GM12875 (cell line): ENCODE results near the gene ZBTB39.
"Not testable (repeated sequence)": the region's sequence is repeated elsewhere in the genome, so short reads cannot be mapped to it uniquely, and the experiment has no call there.

Experiments
- H3K4me3 ChIP-seq: one replicate; pipeline ENCODE4 v1.5.1; 2011; ENCODE audit warnings: low read depth, low read length, control low read depth
- CTCF ChIP-seq: IDR thresholded peaks from 2 replicates; pipeline ENCODE4 v1.5.1; 2011; ENCODE audit warnings: low read depth, mild to moderate bottlenecking, control low read depth, inconsistent platforms, low read length, moderate library complexity, borderline replicate concordance; ENCODE audit not compliant: insufficient read depth

ZBTB39 gene

DNA sequence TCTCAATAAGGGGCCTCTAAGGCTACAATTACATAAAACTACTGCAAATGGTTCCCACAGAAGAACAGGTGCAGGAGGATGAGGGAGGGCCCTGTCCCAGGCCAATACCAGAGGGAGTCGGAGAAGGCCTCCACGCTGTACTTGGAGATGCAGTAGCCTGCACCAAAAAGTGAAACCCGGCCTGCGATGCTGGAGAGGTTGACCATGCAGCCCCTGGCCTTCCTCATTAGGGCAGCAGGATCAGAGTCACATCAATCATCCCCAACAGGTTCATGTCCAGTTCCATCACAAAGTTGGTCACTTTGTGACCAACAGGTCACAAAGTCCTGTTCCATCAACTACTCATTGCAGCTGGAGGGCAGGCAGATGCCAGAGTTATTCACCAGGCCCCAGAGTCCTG, 23.0 kb downstream of the ZBTB39 start:
- H3K4me3 ChIP-seq = no peak overlapping the region
- TF ChIP-seq CTCF = no peak

DNA sequence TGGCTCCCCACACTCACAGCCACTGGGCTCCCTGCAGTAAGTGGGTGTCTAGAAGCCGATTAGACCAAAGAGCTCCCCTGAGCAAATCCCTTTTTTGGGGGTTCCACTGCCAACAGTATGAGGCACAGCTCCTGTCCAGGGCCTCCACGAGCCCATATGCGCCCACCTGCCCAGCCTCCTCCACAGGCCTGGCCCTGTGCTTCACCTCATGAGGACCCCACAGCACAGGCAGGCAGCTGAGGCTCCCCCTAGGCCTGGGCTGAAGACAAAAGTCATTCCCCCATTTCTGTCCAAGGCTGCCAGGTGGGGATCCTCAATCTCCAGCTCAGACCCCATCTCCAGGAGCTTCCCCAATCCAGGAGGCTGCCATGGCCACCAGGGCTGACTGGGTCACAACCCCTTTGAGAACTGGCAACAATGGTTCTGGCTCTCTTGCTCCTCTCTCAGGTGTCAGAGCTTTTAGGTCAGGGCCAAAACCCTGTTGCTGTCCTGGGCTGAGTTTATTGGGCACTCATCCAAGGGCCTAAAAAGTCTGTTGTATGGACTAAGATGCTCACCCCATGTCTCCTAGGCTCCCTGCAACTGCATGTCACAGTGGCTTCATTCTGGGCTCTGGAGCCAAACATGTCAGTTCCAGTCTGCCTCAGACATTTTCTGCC, 23.6 kb downstream of the ZBTB39 start:
- H3K4me3 ChIP-seq = not testable (repeated sequence)

GRCh38 chr12:56980941-56981530, 25.3 kb downstream of the ZBTB39 start:
- TF ChIP-seq CTCF = no peak
- no peak overlapping the region for H3K4me3 ChIP-seq

DNA sequence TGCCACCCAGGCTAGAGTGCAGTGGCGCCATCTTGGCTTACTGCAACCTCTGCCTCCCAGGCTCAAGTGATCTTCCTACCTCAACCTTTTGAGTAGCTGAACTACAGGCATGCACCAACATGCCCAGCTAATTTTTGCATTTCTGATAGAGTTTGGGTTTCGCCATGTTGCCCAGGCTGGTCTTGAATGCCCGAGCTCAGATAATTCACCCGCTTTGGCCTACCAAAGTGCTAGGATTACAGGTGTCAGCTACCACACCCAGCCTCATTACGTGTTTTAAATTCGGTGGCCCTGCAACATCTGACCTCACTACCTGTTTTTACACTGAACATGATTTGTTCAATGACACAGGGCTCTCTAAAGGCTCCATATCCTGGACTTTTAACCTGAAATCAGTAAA, 26.1 kb downstream of the ZBTB39 start:
- TF ChIP-seq CTCF = no peak
- no peak overlapping the region for H3K4me3 ChIP-seq

GRCh38 chr12:56979628-56980027, 26.7 kb downstream of the ZBTB39 start:
- TF ChIP-seq CTCF = no peak
- H3K4me3 ChIP-seq = no peak overlapping the region

- no peak for TF ChIP-seq CTCF
- no peak overlapping the region for H3K4me3 ChIP-seq
Observed at GRCh38 chr12:56978397-56979138, 27.8 kb downstream of the ZBTB39 start.

- not testable (repeated sequence) for H3K4me3 ChIP-seq
Observed at GRCh38 chr12:56977361-56977760, 29.0 kb downstream of the ZBTB39 start.

DNA sequence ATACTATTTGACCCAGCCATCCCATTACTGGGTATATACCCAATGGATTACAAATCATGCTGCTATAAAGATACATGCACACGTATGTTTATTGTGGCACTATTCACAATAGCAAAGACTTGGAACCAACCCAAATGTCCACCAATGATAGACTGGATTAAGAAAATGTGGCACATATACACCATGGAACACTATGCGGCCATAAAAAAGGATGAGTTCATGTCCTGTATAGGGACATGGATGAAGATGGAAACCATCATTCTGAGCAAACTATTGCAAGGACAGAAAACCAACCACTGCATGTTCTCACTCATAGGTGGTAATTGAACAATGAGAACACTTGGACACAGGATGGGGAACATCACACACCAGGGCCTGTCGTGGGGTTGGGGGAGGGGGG, 32.1 kb downstream of the ZBTB39 start:
- H3K4me3 ChIP-seq = not testable (repeated sequence)

DNA sequence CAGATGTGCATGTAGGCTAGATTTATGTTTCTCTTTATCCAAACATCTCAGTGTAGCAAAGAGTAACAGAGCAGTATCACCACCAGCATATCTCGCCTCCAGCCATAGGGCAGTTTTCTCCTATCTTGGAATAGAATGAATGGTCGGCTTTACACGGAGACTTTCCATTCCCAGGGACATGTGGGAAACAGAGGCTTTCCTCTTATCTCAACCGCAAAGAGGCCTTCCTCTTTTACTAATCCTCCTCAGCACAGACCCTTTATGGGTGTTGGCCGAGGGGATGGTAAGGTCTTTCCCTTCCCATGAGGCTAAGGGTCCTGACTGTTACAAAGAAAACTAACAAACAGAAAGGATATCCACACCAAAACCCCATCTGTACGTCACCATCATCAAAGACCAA, 37.4 kb downstream of the ZBTB39 start:
- not testable (repeated sequence) for H3K4me3 ChIP-seq

DNA sequence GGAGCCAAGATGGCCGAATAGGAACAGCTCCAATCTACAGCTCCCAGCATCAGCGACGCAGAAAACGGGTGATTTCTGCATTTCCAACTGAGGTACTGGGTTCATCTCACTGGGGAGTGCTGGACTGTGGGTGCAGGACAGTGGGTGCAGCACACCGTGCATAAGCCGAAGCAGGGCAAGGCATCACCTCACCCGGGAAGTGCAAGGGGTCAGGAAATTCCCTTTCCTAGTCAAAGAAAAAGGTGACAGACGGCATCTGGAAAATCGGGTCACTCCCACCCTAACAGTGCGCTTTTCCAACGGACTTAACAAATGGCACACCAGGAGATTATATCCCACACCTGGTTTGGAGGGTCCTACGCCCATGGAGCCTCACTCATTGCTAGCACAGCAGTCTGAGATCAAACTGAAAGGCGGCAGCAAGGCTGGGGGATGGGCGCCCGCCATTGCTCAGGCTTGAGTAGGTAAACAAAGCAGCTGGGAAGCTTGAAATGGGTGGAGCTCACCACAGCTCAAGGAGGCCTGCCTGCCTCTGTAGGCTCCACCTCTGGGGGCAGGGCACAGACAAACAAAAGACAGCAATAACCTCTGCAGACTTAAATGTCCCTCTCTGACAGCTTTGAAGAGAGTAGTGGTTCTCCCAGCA, 40.2 kb downstream of the ZBTB39 start:
- not testable (repeated sequence) for H3K4me3 ChIP-seq

DNA sequence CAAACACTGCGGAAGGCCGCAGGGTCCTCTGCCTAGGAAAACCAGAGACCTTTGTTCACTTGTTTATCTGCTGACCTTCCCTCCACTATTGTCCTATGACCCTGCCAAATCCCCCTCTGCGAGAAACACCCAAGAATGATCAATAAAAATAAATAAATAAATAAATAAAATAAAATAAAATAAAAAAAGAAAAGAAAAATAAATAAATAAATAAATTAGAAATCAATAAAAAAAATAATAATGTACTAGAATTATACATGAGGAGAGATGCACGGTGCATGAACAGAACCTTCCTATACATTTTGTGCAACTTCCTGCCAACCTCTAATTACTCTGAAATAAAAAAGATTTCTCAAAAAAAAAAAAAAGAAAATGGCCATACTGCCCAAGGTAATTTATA, 41.2 kb downstream of the ZBTB39 start:
- H3K4me3 ChIP-seq = not testable (repeated sequence)

DNA sequence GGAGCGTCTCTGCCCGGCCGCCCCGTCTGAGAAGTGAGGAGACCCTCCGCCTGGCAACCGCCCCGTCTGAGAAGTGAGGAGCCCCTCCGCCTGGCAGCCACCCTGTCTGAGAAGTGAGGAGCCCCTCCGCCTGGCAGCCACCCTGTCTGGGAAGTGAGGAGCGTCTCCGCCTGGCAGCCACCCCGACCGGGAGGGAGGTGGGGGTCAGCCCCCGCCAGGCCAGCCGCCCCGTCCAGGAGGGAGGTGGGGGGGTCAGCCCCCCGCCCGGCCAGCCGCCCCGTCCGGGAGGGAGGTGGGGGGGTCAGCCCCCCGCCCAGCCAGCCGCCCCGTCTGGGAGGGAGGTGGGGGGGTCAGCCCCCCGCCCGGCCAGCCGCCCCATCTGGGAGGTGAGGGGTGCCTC, 42.8 kb downstream of the ZBTB39 start:
- H3K4me3 ChIP-seq = not testable (repeated sequence)

DNA sequence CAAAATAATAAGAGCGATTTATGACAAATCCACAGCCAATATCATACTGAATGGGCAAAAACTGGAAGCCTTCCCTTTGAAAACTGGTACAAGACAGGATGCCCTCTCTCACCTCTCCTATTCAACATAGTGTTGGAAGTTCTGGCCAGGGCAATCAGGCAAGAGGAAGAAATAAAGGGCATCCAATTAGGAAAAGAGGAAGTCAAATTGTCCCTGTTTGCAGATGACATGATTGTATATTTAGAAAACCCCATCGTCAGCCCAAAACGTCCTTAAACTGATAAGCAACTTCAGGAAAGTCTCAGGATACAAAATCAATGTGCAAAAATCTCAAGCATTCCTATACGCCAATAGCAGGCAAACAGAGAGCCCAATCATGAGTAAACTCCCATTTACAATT, 44.1 kb downstream of the ZBTB39 start:
- H3K4me3 ChIP-seq = not testable (repeated sequence)
